GM23338 (cell line): Measurements from ENCODE around the gene E4F1. TPM values are rescaled to one million over a fixed set of nuclear protein-coding genes. Genes with fewer than 3 reads are reported as not detected.
"Not testable (repeated sequence)": the region's sequence is repeated elsewhere in the genome, so short reads cannot be mapped to it uniquely, and the experiment has no call there.

Source experiments
- ATAC-seq: fragments of 200-7000 bp; cut with Tn5 transposase; 3 replicates; pipeline ENCODE4 v1.9.1; 2020
- DNase-seq: peaks from one replicate; pipeline ENCODE4 v3.0.0-alpha.2; 2015; ENCODE audit warnings: low spot score
- H2AFZ ChIP-seq: fragments of 200-600 bp; sonication (generic); 2 replicates; pipeline ENCODE4 v1.8.0; 2016; ENCODE audit warnings: antibody characterized with exemption, mild to moderate bottlenecking, moderate library complexity
- H3F3A ChIP-seq: fragments of 200-600 bp; sonication (generic); replicated peaks from 2 replicates; pipeline ENCODE4 v1.8.0; 2017; ENCODE audit warnings: antibody characterized with exemption, mixed run types, low read depth
- H3K27ac ChIP-seq: fragments of 200-600 bp; sonication (generic); 2 replicates; pipeline ENCODE4 v1.6.1; 2016; ENCODE audit warnings: low read depth
- H3K27me3 ChIP-seq: fragments of 200-600 bp; sonication (generic); 2 replicates; pipeline ENCODE4 v1.8.0; 2016; ENCODE audit warnings: mild to moderate bottlenecking, mixed run types, moderate library complexity; ENCODE audit not compliant: insufficient read depth
- H3K36me3 ChIP-seq: fragments of 200-600 bp; sonication (generic); 2 replicates; pipeline ENCODE4 v1.8.0; 2016; ENCODE audit warnings: mild to moderate bottlenecking; ENCODE audit not compliant: insufficient read depth
- H3K4me1 ChIP-seq: fragments of 200-600 bp; sonication (generic); 2 replicates; pipeline ENCODE4 v1.8.0; 2016; ENCODE audit warnings: mild to moderate bottlenecking, moderate library complexity; ENCODE audit not compliant: insufficient read depth
- H3K4me2 ChIP-seq: fragments of 200-600 bp; sonication (generic); 2 replicates; pipeline ENCODE4 v1.7.1; 2017; ENCODE audit warnings: mixed run types
- H3K4me3 ChIP-seq: fragments of 200-600 bp; sonication (generic); 2 replicates; pipeline ENCODE4 v1.6.1; 2016; ENCODE audit warnings: mixed run types
- H3K79me2 ChIP-seq: fragments of 200-600 bp; sonication (generic); replicated peaks from 2 replicates; pipeline ENCODE4 v1.8.0; 2017; ENCODE audit warnings: mild to moderate bottlenecking; ENCODE audit not compliant: insufficient read depth
- H3K9me2 ChIP-seq: fragments of 200-600 bp; sonication (generic); 2 replicates; pipeline ENCODE4 v1.8.0; 2017; ENCODE audit not compliant: insufficient read depth
- H4K20me1 ChIP-seq: fragments of 200-600 bp; sonication (generic); replicated peaks from 2 replicates; pipeline ENCODE4 v1.8.0; 2017; ENCODE audit warnings: mild to moderate bottlenecking; ENCODE audit not compliant: insufficient read depth
- H3K27ac Mint-ChIP-seq: 2 replicates; pipeline ENCODE4 v1.8.0; 2020; ENCODE audit warnings: inconsistent platforms, mild to moderate bottlenecking, moderate library complexity, mixed read lengths
- H3K27me3 Mint-ChIP-seq: 3 replicates; pipeline ENCODE4 v1.8.0; 2022; ENCODE audit warnings: low read depth, mild to moderate bottlenecking, moderate library complexity, mixed read lengths, inconsistent platforms; ENCODE audit not compliant: insufficient read depth, poor library complexity
- H3K36me3 Mint-ChIP-seq: 3 replicates; pipeline ENCODE4 v1.8.0; 2021; ENCODE audit warnings: low read depth, mild to moderate bottlenecking, inconsistent platforms, moderate library complexity, mixed read lengths
- H3K4me1 Mint-ChIP-seq: 3 replicates; pipeline ENCODE4 v1.8.0; 2020; ENCODE audit warnings: mild to moderate bottlenecking, inconsistent platforms, mixed read lengths
- H3K4me3 Mint-ChIP-seq: 3 replicates; pipeline ENCODE4 v1.8.0; 2021; ENCODE audit warnings: moderate library complexity, mild to moderate bottlenecking, inconsistent platforms, mixed read lengths
- H3K9me3 Mint-ChIP-seq: 3 replicates; pipeline ENCODE4 v1.8.0; 2020; ENCODE audit warnings: moderate library complexity, mild to moderate bottlenecking, inconsistent platforms, mixed read lengths
- EZH2phosphoT487 ChIP-seq: fragments of 200-600 bp; sonication (generic); IDR thresholded peaks from one replicate; pipeline ENCODE4 v1.8.1; 2018; ENCODE audit warnings: antibody characterized with exemption; ENCODE audit not compliant: unreplicated experiment
- JUNB ChIP-seq: IDR thresholded peaks from one replicate; pipeline ENCODE4 v1.6.1; 2016; ENCODE audit warnings: antibody characterized with exemption; ENCODE audit not compliant: unreplicated experiment
- ZNF114 ChIP-seq: fragments of 250-450 bp; sonication (Bioruptor Pico); IDR thresholded peaks from 2 replicates; pipeline ENCODE4 v1.5.0; 2020; ENCODE audit warnings: mild to moderate bottlenecking, moderate library complexity
- polyA plus RNA-seq: library from polyadenylated mRNA; unstranded; fragments of >200 nt; fragmentation: Nextera tagmentation; extraction: Ambion mirVana; gene quantifications from 2 replicates; pipeline ENCODE4 v1.2.1, GENCODE V29; 2016
- total RNA-seq: library from RNA; depleted of rRNA; stranded (reverse); fragments of >200 nt; shearing (Covaris generic); gene quantifications from 2 replicates; pipeline ENCODE4 v1.2.3, GENCODE V29; 2014

The E4F1 gene
- total and polyA plus RNA-seq, 2 experiments from 2014 or later = 22.6 to 45.5 TPM

GRCh38 chr16:2260250-2260649 lies 36.9 kb downstream of the E4F1 start (continued):
- TF ChIP-seq JUNB = no peak
- TF ChIP-seq EZH2phosphoT487 = no peak
- TF ChIP-seq ZNF114 (CRISPR knock-in tag) = no peak

GRCh38 chr16:2263026-2263425 lies 39.6 kb downstream of the E4F1 start:
- not testable (repeated sequence) for ATAC-seq, H3K9me3 Mint-ChIP-seq, H3K27ac Mint-ChIP-seq, H3K4me2 ChIP-seq, DNase-seq, H3K27me3 ChIP-seq, H3K4me3 Mint-ChIP-seq, H3K4me3 ChIP-seq, H3K9me2 ChIP-seq, H3K27me3 Mint-ChIP-seq, H2AFZ ChIP-seq
- H4K20me1 ChIP-seq = peaks cover 76% of the 10 kb centered on the region
- H3K79me2 ChIP-seq = peaks cover 95% of the 10 kb centered on the region
- H3K36me3 ChIP-seq = peaks cover 58% of the 10 kb centered on the region
- H3K4me1 Mint-ChIP-seq = peaks cover 21% of the 10 kb centered on the region
- H3K4me1 ChIP-seq = peaks cover 16% of the 10 kb centered on the region
- peak overlapping the region; percentile 66; the same call in 1 of the 2 replicates for H3K27ac ChIP-seq
- peaks cover 44% of the 10 kb centered on the region for H3F3A ChIP-seq
- H3K36me3 Mint-ChIP-seq = peaks cover 93% of the 10 kb centered on the region

DNA sequence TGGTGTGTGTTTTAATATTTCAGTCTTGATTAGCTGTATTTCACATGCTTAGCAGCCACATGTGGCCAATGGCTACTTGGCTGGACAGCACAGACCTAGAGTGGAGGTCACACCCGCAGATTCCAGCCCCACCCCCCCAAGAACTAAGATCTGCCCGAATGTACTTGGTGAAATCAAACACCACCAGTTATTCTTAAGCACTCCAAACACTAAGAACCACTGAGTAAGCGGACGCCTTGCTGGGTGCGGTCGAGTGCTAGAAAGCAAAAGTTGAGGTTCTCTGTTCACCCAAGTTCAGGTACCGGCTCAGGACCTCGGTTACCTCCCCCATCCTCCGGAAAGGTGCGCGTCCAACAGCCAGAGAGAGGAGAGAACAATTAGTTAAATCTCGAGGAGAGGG lies 43.5 kb downstream of the E4F1 start:
- H3K36me3 ChIP-seq = peaks cover 20% of the 10 kb centered on the region
- H3K27ac ChIP-seq = peak overlapping the region; percentile 55; the same call in 1 of the 2 replicates
- peaks cover 27% of the 10 kb centered on the region for H3F3A ChIP-seq
- H3K9me3 Mint-ChIP-seq, H3K27me3 Mint-ChIP-seq, H3K9me2 ChIP-seq, H3K27me3 ChIP-seq, DNase-seq, H2AFZ ChIP-seq, ATAC-seq: not testable (repeated sequence)
- H3K4me2 ChIP-seq = peak overlapping the region; percentile 88
- peaks cover 20% of the 10 kb centered on the region for H3K4me1 ChIP-seq
- peak overlapping the region; percentile 92 for H3K27ac Mint-ChIP-seq
- H3K36me3 Mint-ChIP-seq = peaks cover 54% of the 10 kb centered on the region
- H3K79me2 ChIP-seq = peaks cover 70% of the 10 kb centered on the region
- H3K4me3 Mint-ChIP-seq = peak overlapping the region; percentile 97
- peak overlapping the region; percentile 94 for H3K4me3 ChIP-seq
- peaks cover 56% of the 10 kb centered on the region for H4K20me1 ChIP-seq
- peaks cover 25% of the 10 kb centered on the region for H3K4me1 Mint-ChIP-seq

- Histone ChIP-seq H3K4me2 (peak overlapping the region; percentile 88), H3K4me3 (peak overlapping the region; percentile 94), H3K27ac (peak overlapping the region; percentile 97), H3K79me2 (peaks cover 63% of the 10 kb centered on the region), H4K20me1 (peaks cover 50% of the 10 kb centered on the region), H3F3A (peaks cover 22% of the 10 kb centered on the region), H3K4me1 (peaks cover 20% of the 10 kb centered on the region), H3K36me3 (peaks cover 14% of the 10 kb centered on the region)
- H3K9me3 Mint-ChIP-seq, H3K9me2 ChIP-seq, H3K27me3 ChIP-seq, H2AFZ ChIP-seq, H3K27me3 Mint-ChIP-seq: not testable (repeated sequence)
- Mint-ChIP-seq H3K4me3 (peak overlapping the region; percentile 97), H3K27ac (peak overlapping the region; percentile 99), H3K36me3 (peaks cover 48% of the 10 kb centered on the region), H3K4me1 (peaks cover 25% of the 10 kb centered on the region)
- ATAC-seq = peak; percentile 75
- peak; percentile 47 for DNase-seq
Measured at GRCh38 chr16:2267505-2267912, 44.1 kb downstream of the E4F1 start.
